ENCODE results near the gene HCFC1R1. TPM values are rescaled to one million over a fixed set of nuclear protein-coding genes. Genes with fewer than 3 reads are reported as not detected.

The HCFC1R1 gene
- total RNA-seq, 1 donor from 2014 or later, result 10.2 TPM

DNA sequence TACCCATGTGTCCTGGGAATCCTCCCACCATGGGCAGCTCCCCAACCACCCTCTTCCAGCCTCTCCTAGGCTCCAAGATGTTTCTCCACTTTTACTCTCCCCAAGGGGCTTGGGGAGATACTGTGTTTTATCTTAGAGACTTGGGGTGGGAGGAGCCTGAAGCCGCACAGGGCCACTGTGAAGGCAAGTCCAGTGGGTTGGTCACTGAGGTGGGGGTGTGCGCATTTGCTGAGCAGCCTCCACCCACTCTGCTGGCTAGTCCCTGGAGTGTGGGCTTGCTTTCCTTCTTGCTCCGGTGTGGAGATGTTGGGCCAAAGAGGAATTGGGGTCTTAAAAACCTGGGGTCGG, 15.1 kb downstream of the HCFC1R1 start:
- no peak for DNase-seq (ENCODE audit: low read depth)
- H3K27me3 ChIP-seq (ENCODE audit: control insufficient read depth, insufficient read depth, low read length), result peaks cover 15% of the 10 kb centered on the region
- TF ChIP-seq, protein P1, sequence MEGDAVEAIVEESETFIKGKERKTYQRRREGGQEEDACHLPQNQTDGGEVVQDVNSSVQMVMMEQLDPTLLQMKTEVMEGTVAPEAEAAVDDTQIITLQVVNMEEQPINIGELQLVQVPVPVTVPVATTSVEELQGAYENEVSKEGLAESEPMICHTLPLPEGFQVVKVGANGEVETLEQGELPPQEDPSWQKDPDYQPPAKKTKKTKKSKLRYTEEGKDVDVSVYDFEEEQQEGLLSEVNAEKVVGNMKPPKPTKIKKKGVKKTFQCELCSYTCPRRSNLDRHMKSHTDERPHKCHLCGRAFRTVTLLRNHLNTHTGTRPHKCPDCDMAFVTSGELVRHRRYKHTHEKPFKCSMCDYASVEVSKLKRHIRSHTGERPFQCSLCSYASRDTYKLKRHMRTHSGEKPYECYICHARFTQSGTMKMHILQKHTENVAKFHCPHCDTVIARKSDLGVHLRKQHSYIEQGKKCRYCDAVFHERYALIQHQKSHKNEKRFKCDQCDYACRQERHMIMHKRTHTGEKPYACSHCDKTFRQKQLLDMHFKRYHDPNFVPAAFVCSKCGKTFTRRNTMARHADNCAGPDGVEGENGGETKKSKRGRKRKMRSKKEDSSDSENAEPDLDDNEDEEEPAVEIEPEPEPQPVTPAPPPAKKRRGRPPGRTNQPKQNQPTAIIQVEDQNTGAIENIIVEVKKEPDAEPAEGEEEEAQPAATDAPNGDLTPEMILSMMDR (IDR thresholded peaks at IDR 0.05; ENCODE audit: insufficient read depth, low read length, poor library complexity, severe bottlenecking), result no peak

DNA sequence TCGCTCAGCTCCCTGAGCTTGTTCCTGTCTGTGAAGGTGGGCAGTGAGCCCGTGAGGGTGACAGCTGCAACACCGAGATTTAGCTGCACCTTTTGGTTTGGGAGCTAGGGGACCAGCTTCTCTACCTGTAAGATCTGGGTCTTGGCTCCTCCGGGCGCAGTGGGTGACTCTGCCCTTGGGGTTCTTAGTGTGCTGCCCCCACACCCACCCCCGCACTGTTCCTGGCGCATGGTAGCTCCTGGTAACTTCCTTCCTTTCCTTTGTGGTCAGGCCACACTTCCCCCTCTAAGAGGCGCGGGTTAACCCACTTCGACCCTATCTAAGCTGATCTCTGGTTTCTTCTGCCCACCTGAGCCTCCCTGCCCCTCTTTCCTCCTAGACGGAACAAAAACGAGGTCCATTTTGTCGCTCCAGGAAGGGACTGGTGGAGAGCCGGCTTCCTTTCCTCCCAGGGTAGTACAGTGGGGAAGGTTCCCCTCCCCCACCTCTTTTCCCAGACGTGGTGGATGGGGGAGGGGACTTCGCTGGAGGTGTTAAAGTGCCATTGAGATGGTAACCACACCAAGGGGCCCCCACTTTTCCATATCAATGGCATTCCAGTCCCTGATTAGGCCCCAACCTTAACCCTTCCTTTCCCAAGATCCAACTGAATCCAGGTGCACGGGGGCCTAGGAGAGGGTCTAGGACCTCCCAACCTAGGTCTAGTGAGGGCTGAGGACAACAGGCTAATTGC, 15.6 kb downstream of the HCFC1R1 start:
- TF ChIP-seq, protein P1 (IDR thresholded peaks at IDR 0.05; ENCODE audit: insufficient read depth, low read length, poor library complexity, severe bottlenecking), result no peak
- Histone ChIP-seq H3K36me3 (ENCODE audit: control insufficient read depth, insufficient read depth, low read length) (no peaks in the 10 kb centered on the region), H3K4me3 (ENCODE audit: low read depth, low read length) (no peak overlapping the region), H3K27me3 (ENCODE audit: control insufficient read depth, insufficient read depth, low read length) (peaks cover 15% of the 10 kb centered on the region)
- no peak for DNase-seq (ENCODE audit: low read depth)

More for the DNA sequence above, 15.1 kb downstream of the HCFC1R1 start:
- H3K36me3 ChIP-seq (ENCODE audit: control insufficient read depth, insufficient read depth, low read length), result no peaks in the 10 kb centered on the region
- no peak overlapping the region for H3K4me3 ChIP-seq (ENCODE audit: low read depth, low read length)

DNA sequence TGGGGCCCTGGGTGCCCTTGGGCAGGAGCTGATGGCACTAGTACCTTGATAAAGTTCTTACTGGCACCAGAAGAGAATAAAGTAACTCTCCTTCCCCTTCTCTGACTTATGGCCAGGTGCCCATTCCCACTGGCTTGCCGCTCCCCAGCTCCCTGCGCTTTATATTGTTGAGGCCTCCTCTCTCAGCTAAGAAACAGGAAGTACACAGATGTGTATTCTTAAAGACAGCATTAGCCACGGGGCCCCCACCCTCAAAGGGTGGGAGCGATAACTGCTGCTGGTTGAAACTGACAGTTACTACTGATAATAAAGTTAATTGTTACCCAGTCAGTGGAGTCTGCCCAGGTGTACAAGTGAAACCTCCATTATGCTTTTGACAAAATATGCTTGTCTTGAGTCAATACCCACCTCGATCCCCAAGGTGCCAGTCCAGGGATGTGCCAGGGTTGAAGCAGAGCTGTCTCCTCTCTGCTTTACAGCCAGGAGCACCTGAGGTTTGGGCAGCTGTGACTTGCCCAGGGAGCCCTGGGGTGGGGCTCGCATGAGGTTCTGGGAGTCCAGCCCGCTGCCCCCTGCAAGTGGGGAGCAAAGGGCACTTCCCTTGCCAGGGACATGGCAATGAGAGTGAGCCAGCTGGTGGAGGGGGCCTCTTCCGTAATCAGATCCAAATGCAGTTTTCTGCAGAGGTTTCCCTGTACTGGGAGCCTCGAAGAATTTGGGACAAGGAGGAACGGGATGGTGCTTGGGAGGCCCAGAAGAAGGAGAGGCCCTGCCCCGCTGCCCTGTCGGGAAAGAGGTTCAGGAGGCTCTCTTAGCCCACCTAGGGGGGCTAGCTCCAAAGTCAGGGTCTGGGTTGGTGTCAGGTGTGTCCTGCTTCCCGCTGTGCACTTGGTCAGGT, 16.4 kb downstream of the HCFC1R1 start:
- Histone ChIP-seq H3K36me3 (ENCODE audit: control insufficient read depth, insufficient read depth, low read length) (no peaks in the 10 kb centered on the region), H3K27me3 (ENCODE audit: control insufficient read depth, insufficient read depth, low read length) (peaks cover 10% of the 10 kb centered on the region), H3K4me3 (ENCODE audit: low read depth, low read length) (no peak overlapping the region)
- TF ChIP-seq, protein P1 (IDR thresholded peaks at IDR 0.05; ENCODE audit: insufficient read depth, low read length, poor library complexity, severe bottlenecking), result no peak
- no peak for DNase-seq (ENCODE audit: low read depth)

DNA sequence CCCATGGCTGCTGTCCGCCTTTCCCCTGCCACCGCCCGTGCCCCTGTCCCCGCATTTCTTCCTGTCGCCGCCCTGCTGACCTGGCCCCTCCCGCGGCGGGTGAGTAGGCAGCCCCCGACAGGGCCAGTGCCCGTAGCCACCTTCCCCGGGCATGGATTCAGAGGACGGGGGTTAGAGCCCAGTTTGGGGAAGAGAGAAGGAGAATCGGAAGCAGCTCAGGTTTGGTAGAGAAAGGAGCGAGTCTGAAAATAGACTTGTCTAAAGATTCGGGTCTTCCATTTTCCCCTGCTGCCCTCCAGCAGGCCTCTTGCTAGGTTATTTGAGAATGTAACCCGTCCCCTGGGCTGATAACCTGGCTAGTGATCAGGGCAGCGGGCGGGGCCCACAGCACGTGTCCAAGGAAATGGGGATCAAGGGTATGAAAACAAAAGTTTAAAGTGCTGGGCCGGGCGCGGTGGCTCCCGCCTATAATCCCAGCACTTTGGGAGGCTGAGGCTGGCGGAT, 18.9 kb downstream of the HCFC1R1 start:
- no peak for DNase-seq (ENCODE audit: low read depth)
- H3K36me3 ChIP-seq (ENCODE audit: control insufficient read depth, insufficient read depth, low read length), result no peaks in the 10 kb centered on the region
- H3K27me3 ChIP-seq (ENCODE audit: control insufficient read depth, insufficient read depth, low read length), result peaks cover 4% of the 10 kb centered on the region
- TF ChIP-seq, protein P1 (IDR thresholded peaks at IDR 0.05; ENCODE audit: insufficient read depth, low read length, poor library complexity, severe bottlenecking), result no peak
- peak overlapping the region; percentile 21 for H3K4me3 ChIP-seq (ENCODE audit: low read depth, low read length)

DNA sequence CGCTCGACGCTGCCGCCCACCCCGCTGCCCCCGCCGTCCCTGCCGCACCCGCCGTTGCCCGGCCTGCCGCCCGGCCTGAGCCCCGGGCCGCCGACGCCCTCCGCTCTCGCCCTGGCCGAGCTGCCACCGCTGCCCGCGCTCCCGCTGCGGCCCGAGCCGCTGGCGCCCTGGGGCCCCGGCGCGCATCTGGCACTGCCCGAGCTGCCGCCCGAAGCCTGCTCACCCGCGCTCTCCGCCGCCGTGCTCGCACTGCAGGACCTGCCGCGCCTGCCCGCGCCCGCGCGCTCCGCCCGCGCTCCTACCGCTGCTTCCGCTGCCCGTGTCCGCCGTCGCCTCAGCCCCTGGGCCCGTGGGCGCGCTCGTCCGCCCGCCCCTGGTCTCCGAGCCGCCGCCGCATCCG, 19.4 kb downstream of the HCFC1R1 start:
- Histone ChIP-seq H3K36me3 (ENCODE audit: control insufficient read depth, insufficient read depth, low read length) (no peaks in the 10 kb centered on the region), H3K4me3 (ENCODE audit: low read depth, low read length) (peak overlapping the region; percentile 7), H3K27me3 (ENCODE audit: control insufficient read depth, insufficient read depth, low read length) (peaks cover 4% of the 10 kb centered on the region)
- TF ChIP-seq, protein P1 (IDR thresholded peaks at IDR 0.05; ENCODE audit: insufficient read depth, low read length, poor library complexity, severe bottlenecking), result no peak
- DNase-seq (ENCODE audit: low read depth), result no peak
